Activated naive CD4-positive, alpha-beta T cell treated with anti-CD3 and anti-CD28 coated beads for 36 hours (primary cell): ENCODE data around the gene PHACTR3. TPM values are rescaled to one million over a fixed set of nuclear protein-coding genes. Genes with fewer than 3 reads are reported as not detected.

ENCODE experiments used
- CTCF ChIA-PET: fragments of 350-600 bp; sonication (Branson Sonifier 250); formaldehyde crosslinking; loops from one replicate; lab custom pipeline; 2021; ENCODE audit warnings: antibody characterized with exemption; lab: Charles Lee
- DNase-seq: peaks from one replicate; pipeline ENCODE4 v3.0.0-alpha.2; 2020
- H3K27ac Mint-ChIP-seq: one replicate; pipeline ENCODE4 v1.8.0; 2021; ENCODE audit warnings: mild to moderate bottlenecking, mixed read lengths
- H3K27me3 Mint-ChIP-seq: one replicate; pipeline ENCODE4 v1.8.0; 2021; ENCODE audit warnings: low read depth, mixed read lengths
- H3K36me3 Mint-ChIP-seq: one replicate; pipeline ENCODE4 v1.8.0; 2021; ENCODE audit warnings: low read depth, mixed read lengths
- H3K4me1 Mint-ChIP-seq: one replicate; pipeline ENCODE4 v1.8.0; 2021; ENCODE audit warnings: low read depth, mixed read lengths
- H3K4me3 Mint-ChIP-seq: one replicate; pipeline ENCODE4 v1.8.0; 2021; ENCODE audit warnings: mild to moderate bottlenecking, moderate library complexity, mixed read lengths
- H3K9me3 Mint-ChIP-seq: one replicate; pipeline ENCODE4 v1.8.0; 2021; ENCODE audit warnings: mixed read lengths
- intact Hi-C: fragments of 100-400 bp; cut with micrococcal nuclease; formaldehyde crosslinking; loops from one replicate; pipeline ENCODE4 v1.15.1; 2023
- total RNA-seq, 2 experiments: library from RNA; stranded (reverse); gene quantifications; one replicate each; pipeline ENCODE4 v1.2.3, GENCODE V29; 2021

Gene PHACTR3
- total RNA-seq, 2 experiments from 2014 or later = not detected

GRCh38 chr20:59788196-59788735 is 183.9 kb downstream of the PHACTR3 start:
- Mint-ChIP-seq H3K27ac (no peak overlapping the region), H3K27me3 (peaks cover 7% of the 10 kb centered on the region), H3K36me3 (no peaks in the 10 kb centered on the region), H3K9me3 (peaks cover 7% of the 10 kb centered on the region), H3K4me1 (no peaks in the 10 kb centered on the region), H3K4me3 (no peak overlapping the region)
- CTCF ChIA-PET = no interaction called here
- intact Hi-C loops = loop anchor here (10.0 kb wide), 1 partner anchor 147 kb away; the partner anchor contains the start of gene SYCP2
- DNase-seq = no peak

- no peak for DNase-seq
- Mint-ChIP-seq H3K27me3 (peaks cover 7% of the 10 kb centered on the region), H3K27ac (no peak overlapping the region), H3K9me3 (peaks cover 7% of the 10 kb centered on the region), H3K4me1 (no peaks in the 10 kb centered on the region), H3K36me3 (no peaks in the 10 kb centered on the region), H3K4me3 (no peak overlapping the region)
- CTCF ChIA-PET = no interaction called here
- intact Hi-C loops = loop anchor here (10.0 kb wide), 1 partner anchor 146 kb away; the partner anchor contains the start of gene SYCP2
Measured at GRCh38 chr20:59788811-59789397, 184.6 kb downstream of the PHACTR3 start.

GRCh38 chr20:59789686-59790085 is 185.3 kb downstream of the PHACTR3 start:
- intact Hi-C loops = loop anchor here (10.0 kb wide), 1 partner anchor 145 kb away; the partner anchor contains the start of gene SYCP2
- no peak for DNase-seq
- H3K9me3 Mint-ChIP-seq = peaks cover 7% of the 10 kb centered on the region
- no peak overlapping the region for H3K27ac Mint-ChIP-seq
- H3K36me3 Mint-ChIP-seq = no peaks in the 10 kb centered on the region
- no peaks in the 10 kb centered on the region for H3K4me1 Mint-ChIP-seq
- CTCF ChIA-PET = no interaction called here
- no peak overlapping the region for H3K4me3 Mint-ChIP-seq
- H3K27me3 Mint-ChIP-seq = peaks cover 7% of the 10 kb centered on the region

- no peak overlapping the region for H3K4me3 Mint-ChIP-seq
- H3K9me3 Mint-ChIP-seq = peaks cover 7% of the 10 kb centered on the region
- peaks cover 7% of the 10 kb centered on the region for H3K27me3 Mint-ChIP-seq
- no peaks in the 10 kb centered on the region for H3K36me3 Mint-ChIP-seq
- no peak overlapping the region for H3K27ac Mint-ChIP-seq
- no peaks in the 10 kb centered on the region for H3K4me1 Mint-ChIP-seq
- intact Hi-C loops = no loop called here
- CTCF ChIA-PET = interaction anchor here (1.0 to 1.2 kb wide), 2 partner anchors 17 to 158 kb away, joined by 3 to 4 read pairs; no protein-coding TSS in a partner anchor
- no peak for DNase-seq
Measured at GRCh38 chr20:59790346-59790745, 186.0 kb downstream of the PHACTR3 start.

- H3K9me3 Mint-ChIP-seq = peaks cover 21% of the 10 kb centered on the region
- H3K27me3 Mint-ChIP-seq = peaks cover 7% of the 10 kb centered on the region
- CTCF ChIA-PET = interaction anchor here (0.9 kb wide), 1 partner anchor 9 kb away, joined by 3 read pairs; no protein-coding TSS in a partner anchor
- no peak overlapping the region for H3K27ac Mint-ChIP-seq
- H3K4me3 Mint-ChIP-seq = no peak overlapping the region
- no peaks in the 10 kb centered on the region for H3K4me1 Mint-ChIP-seq
- peaks cover 3% of the 10 kb centered on the region for H3K36me3 Mint-ChIP-seq
- no peak for DNase-seq
- intact Hi-C loops = no loop called here
Measured at GRCh38 chr20:59792300-59792699, 188.0 kb downstream of the PHACTR3 start.

GRCh38 chr20:59794555-59794954 is 190.2 kb downstream of the PHACTR3 start:
- DNase-seq = no peak
- Mint-ChIP-seq H3K4me3 (no peak overlapping the region), H3K27me3 (peaks cover 7% of the 10 kb centered on the region), H3K9me3 (peaks cover 21% of the 10 kb centered on the region), H3K27ac (no peak overlapping the region), H3K36me3 (peaks cover 3% of the 10 kb centered on the region), H3K4me1 (no peaks in the 10 kb centered on the region)
- CTCF ChIA-PET = no interaction called here
- intact Hi-C loops = no loop called here

- Mint-ChIP-seq H3K27ac (no peak overlapping the region), H3K4me1 (no peaks in the 10 kb centered on the region), H3K4me3 (no peak overlapping the region), H3K36me3 (peaks cover 3% of the 10 kb centered on the region), H3K27me3 (peaks cover 10% of the 10 kb centered on the region), H3K9me3 (peaks cover 19% of the 10 kb centered on the region)
- no peak for DNase-seq
- intact Hi-C loops = no loop called here
- CTCF ChIA-PET = no interaction called here
Measured at GRCh38 chr20:59800309-59800708, 196.0 kb downstream of the PHACTR3 start.

GRCh38 chr20:59802018-59802417 is 197.7 kb downstream of the PHACTR3 start:
- H3K4me3 Mint-ChIP-seq = no peak overlapping the region
- peaks cover 10% of the 10 kb centered on the region for H3K27me3 Mint-ChIP-seq
- intact Hi-C loops = no loop called here
- CTCF ChIA-PET = no interaction called here
- H3K36me3 Mint-ChIP-seq = no peaks in the 10 kb centered on the region
- H3K27ac Mint-ChIP-seq = no peak overlapping the region
- no peak for DNase-seq
- H3K9me3 Mint-ChIP-seq = peaks cover 8% of the 10 kb centered on the region
- no peaks in the 10 kb centered on the region for H3K4me1 Mint-ChIP-seq

GRCh38 chr20:59802471-59803221 is 198.3 kb downstream of the PHACTR3 start:
- no peak overlapping the region for H3K27ac Mint-ChIP-seq
- CTCF ChIA-PET = interaction anchor here (0.7 kb wide), 1 partner anchor 111 kb away, joined by 3 read pairs; no protein-coding TSS in a partner anchor
- no peaks in the 10 kb centered on the region for H3K4me1 Mint-ChIP-seq
- H3K36me3 Mint-ChIP-seq = no peaks in the 10 kb centered on the region
- H3K9me3 Mint-ChIP-seq = peaks cover 5% of the 10 kb centered on the region
- DNase-seq = no peak
- H3K27me3 Mint-ChIP-seq = peaks cover 10% of the 10 kb centered on the region
- intact Hi-C loops = no loop called here
- H3K4me3 Mint-ChIP-seq = no peak overlapping the region

GRCh38 chr20:59804347-59804746 is 200.0 kb downstream of the PHACTR3 start:
- DNase-seq = no peak
- no peaks in the 10 kb centered on the region for H3K4me1 Mint-ChIP-seq

GRCh38 chr20:59804871-59805665 is 200.7 kb downstream of the PHACTR3 start:
- H3K4me3 Mint-ChIP-seq = no peak overlapping the region
- H3K9me3 Mint-ChIP-seq = peaks cover 4% of the 10 kb centered on the region
- H3K4me1 Mint-ChIP-seq = no peaks in the 10 kb centered on the region
- CTCF ChIA-PET = no interaction called here
- intact Hi-C loops = no loop called here
- H3K36me3 Mint-ChIP-seq = no peaks in the 10 kb centered on the region
- no peak for DNase-seq
- H3K27me3 Mint-ChIP-seq = peaks cover 10% of the 10 kb centered on the region
- H3K27ac Mint-ChIP-seq = no peak overlapping the region

More at GRCh38 chr20:59804347-59804746, 200.0 kb downstream of the PHACTR3 start:
- CTCF ChIA-PET = no interaction called here
- H3K27ac Mint-ChIP-seq = no peak overlapping the region
- peaks cover 5% of the 10 kb centered on the region for H3K9me3 Mint-ChIP-seq
- H3K36me3 Mint-ChIP-seq = no peaks in the 10 kb centered on the region
- intact Hi-C loops = no loop called here
- no peak overlapping the region for H3K4me3 Mint-ChIP-seq
- H3K27me3 Mint-ChIP-seq = peaks cover 10% of the 10 kb centered on the region
